ENCODE data around the gene DRICH1. TPM values are rescaled to one million over a fixed set of nuclear protein-coding genes. Genes with fewer than 3 reads are reported as not detected.
"Not testable (repeated sequence)": the region's sequence is repeated elsewhere in the genome, so short reads cannot be mapped to it uniquely, and the experiment has no call there.

Gene DRICH1
- total RNA-seq, 6 donors from 2014 or later, result 0.30 to 5.8 (median 0.81) TPM; not detected in 1

DNA sequence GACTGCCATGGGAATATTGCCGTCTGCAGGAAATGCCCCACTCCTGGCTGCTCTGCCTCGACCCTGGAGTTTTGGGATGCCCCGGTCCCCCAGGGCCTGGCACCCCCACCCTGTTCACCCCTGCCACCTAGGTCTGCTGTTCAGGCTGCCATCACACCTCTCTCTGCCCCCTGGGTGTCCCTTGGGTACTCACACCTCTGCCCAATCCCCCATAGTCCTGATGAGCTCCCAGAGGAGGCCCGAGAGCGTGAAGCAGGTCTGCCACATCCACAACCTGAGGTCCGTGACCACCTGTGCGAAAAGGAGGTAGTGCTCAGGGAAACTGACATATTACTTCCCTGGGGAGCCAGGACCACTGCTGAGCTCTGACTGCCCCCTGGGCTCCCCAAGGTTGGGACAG, 20.2 kb upstream of the DRICH1 start:
- ATAC-seq (ENCODE audit: low FRiP score in 2 of 2) (no peak), DNase-seq (no peak)
- TF ChIP-seq, protein P1, sequence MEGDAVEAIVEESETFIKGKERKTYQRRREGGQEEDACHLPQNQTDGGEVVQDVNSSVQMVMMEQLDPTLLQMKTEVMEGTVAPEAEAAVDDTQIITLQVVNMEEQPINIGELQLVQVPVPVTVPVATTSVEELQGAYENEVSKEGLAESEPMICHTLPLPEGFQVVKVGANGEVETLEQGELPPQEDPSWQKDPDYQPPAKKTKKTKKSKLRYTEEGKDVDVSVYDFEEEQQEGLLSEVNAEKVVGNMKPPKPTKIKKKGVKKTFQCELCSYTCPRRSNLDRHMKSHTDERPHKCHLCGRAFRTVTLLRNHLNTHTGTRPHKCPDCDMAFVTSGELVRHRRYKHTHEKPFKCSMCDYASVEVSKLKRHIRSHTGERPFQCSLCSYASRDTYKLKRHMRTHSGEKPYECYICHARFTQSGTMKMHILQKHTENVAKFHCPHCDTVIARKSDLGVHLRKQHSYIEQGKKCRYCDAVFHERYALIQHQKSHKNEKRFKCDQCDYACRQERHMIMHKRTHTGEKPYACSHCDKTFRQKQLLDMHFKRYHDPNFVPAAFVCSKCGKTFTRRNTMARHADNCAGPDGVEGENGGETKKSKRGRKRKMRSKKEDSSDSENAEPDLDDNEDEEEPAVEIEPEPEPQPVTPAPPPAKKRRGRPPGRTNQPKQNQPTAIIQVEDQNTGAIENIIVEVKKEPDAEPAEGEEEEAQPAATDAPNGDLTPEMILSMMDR (IDR thresholded peaks at IDR 0.05), result no peak
- TF ChIP-seq POLR2AphosphoS5 (IDR thresholded peaks at IDR 0.05) (no peak), POLR2A (IDR thresholded peaks at IDR 0.05) (no peak), EP300 (IDR thresholded peaks at IDR 0.05) (no peak)
- H3K27me3 ChIP-seq, result no peaks in the 10 kb centered on the region
- H3K4me3 ChIP-seq, result no peak overlapping the region
- no peaks in the 10 kb centered on the region for H3K4me1 ChIP-seq
- 97 to 98% methylated on average over 4 to 7 of the region's 7 CpGs for WGBS, 2 donors
- no peaks in the 10 kb centered on the region for H3K9me3 ChIP-seq
- H3K27ac ChIP-seq, result no peak overlapping the region
- peaks cover 0 to 26% (median 4%) of the 10 kb centered on the region in 4 donors for H3K36me3 ChIP-seq

DNA sequence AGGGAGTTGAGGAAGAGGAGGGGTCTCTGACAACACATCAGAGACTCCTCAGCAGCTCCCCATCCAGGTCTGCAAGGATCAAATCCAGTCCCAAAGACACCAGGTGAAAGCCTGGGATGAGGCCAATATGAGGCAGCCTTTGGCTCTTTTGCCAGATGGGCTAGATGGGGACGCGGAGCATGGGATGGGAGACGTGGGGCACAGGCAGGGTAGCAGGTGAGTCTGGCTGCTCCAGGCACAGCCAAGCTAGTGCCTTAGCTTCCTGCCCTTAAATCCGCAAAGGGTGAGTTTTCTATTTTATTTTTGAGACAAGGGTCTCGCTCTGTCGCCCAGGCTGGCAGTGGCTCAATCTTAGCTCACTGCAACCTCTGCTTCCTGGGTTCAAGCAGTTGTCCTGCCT, 19.6 kb upstream of the DRICH1 start:
- DNase-seq, result no peak
- Histone ChIP-seq H3K36me3 (peaks cover 0 to 26% (median 4%) of the 10 kb centered on the region in 4 donors), H3K27ac (no peak overlapping the region), H3K27me3 (no peaks in the 10 kb centered on the region), H3K4me1 (no peaks in the 10 kb centered on the region), H3K4me3 (no peak overlapping the region), H3K9me3 (no peaks in the 10 kb centered on the region)
- 87 to 100% methylated on average over 6 of the region's 6 CpGs for WGBS, 2 donors
- TF ChIP-seq POLR2A (IDR thresholded peaks at IDR 0.05), result no peak
- TF ChIP-seq EP300 (IDR thresholded peaks at IDR 0.05), result no peak
- no peak for TF ChIP-seq POLR2AphosphoS5 (IDR thresholded peaks at IDR 0.05)
- TF ChIP-seq, protein P1 (IDR thresholded peaks at IDR 0.05), result no peak
- no peak for ATAC-seq (ENCODE audit: low FRiP score in 2 of 2)

DNA sequence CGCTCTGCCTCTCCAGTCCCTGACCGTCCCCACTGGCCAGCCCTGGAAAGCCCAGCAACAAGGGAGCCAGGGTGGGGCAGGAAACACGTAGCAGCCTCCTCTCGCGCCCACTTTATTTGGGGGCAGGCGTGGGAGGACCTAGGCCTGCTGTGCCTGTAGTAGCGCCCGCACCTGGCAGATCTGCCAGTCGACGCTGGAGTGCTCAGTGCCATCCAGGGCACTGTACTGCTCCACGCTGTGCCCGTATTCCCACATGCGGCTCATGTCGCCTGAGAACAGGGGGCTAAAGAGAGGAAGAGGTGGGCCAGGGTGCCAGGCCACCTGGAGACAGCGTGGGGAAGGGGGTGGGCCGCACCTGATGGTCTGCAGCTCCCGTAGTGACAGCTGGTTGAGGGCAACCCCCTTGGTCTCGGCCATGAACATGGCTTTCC, 17.0 kb upstream of the DRICH1 start:
- 89 to 93% methylated on average over 15 to 18 of the region's 18 CpGs for WGBS, 2 donors
- peak in 1 of 2 donors; percentile 46 for DNase-seq

DNA sequence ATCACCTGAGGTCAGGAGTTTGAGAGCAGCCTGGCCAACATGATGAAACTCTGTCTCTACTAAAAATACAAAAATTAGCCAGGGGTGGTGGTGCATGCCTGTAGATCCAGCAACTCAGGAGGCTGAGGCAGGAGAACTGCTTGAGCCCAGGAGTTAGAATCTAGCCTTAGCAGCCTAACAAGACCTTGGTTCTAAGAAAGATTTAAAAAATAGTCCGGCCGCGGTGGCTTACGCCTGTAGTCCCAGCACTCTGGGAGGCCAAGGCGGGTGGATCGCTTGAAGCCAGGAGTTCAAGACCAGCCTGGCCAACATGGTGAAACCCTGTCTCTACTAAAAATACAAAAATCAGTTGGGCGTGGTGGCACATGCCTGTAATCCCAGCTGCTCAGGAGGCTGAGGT, 14.4 kb upstream of the DRICH1 start:
- not testable (repeated sequence) for H3K9me3 ChIP-seq; H3K36me3 ChIP-seq; ATAC-seq (ENCODE audit: low FRiP score in 2 of 2); H3K27ac ChIP-seq; H3K27me3 ChIP-seq; H3K4me3 ChIP-seq; DNase-seq; H3K4me1 ChIP-seq
- WGBS, 2 donors, result 96 to 97% methylated on average over 5 to 7 of the region's 7 CpGs

More for the DNA sequence above, 17.0 kb upstream of the DRICH1 start:
- ATAC-seq (ENCODE audit: low FRiP score in 2 of 2), result peak; percentile 30 to 34
- no peak overlapping the region for H3K4me3 ChIP-seq
- no peaks in the 10 kb centered on the region for H3K9me3 ChIP-seq
- no peaks in the 10 kb centered on the region for H3K4me1 ChIP-seq
- TF ChIP-seq EP300 (IDR thresholded peaks at IDR 0.05) (no peak), POLR2A (IDR thresholded peaks at IDR 0.05) (no peak), POLR2AphosphoS5 (IDR thresholded peaks at IDR 0.05) (no peak)
- TF ChIP-seq, protein P1 (IDR thresholded peaks at IDR 0.05), result no peak
- H3K27me3 ChIP-seq, result no peaks in the 10 kb centered on the region
- no peak overlapping the region for H3K27ac ChIP-seq
- H3K36me3 ChIP-seq, result peaks cover 0 to 26% (median 4%) of the 10 kb centered on the region in 4 donors

DNA sequence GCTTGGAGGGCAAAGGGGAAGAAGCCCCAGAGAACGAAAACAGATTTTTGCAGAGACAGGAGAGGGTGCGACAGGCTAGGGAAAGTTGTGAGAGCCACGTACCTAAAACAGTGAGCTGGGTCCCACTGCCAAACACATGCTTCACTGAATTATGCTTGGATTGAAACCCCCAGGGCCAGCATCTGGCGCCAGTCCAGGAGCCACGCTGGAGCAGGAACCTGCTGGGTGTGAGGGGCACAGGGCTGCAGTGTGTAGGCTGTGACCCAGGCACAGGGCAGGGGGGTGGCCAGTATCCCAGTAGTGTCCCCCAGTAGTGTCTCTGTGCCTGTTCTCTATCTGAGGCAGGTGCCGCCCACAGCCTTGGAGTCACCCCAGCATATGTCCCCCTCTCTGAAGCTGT, 8.1 kb upstream of the DRICH1 start:
- WGBS, 2 donors, result 78 to 88% methylated on average over 5 of the region's 6 CpGs
- not testable (repeated sequence) for ATAC-seq (ENCODE audit: low FRiP score in 2 of 2); H3K27me3 ChIP-seq; DNase-seq; H3K4me3 ChIP-seq; H3K36me3 ChIP-seq; H3K27ac ChIP-seq; H3K9me3 ChIP-seq; H3K4me1 ChIP-seq

DNA sequence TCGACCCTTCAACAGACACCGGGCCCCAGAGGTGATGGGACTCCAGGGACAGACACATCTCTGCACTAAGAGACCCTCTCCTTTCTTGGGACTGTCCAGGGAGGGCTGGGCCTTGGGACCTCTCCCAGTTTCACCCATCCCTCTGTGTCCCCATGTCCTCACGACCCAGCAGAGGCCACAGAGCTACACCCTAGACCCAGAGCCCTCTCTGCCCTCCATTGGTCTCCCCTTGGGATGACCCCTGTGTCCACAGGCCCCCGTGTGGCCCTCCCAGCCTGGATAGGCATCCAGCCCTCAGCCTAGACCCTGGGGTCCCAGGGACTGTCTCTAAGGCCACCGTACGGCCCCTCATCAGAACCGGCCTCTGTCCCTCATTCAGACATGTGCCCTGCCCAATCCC, 7.5 kb upstream of the DRICH1 start:
- WGBS, 2 donors, result 89 to 96% methylated on average over 4 to 7 of the region's 7 CpGs
- TF ChIP-seq POLR2A (IDR thresholded peaks at IDR 0.05) (no peak), EP300 (IDR thresholded peaks at IDR 0.05) (no peak), POLR2AphosphoS5 (IDR thresholded peaks at IDR 0.05) (no peak)
- TF ChIP-seq, protein P1 (IDR thresholded peaks at IDR 0.05), result no peak
- H3K4me3 ChIP-seq, result no peak overlapping the region
- no peaks in the 10 kb centered on the region for H3K4me1 ChIP-seq
- peak; percentile 19 to 34 for ATAC-seq (ENCODE audit: low FRiP score in 2 of 2)
- no peaks in the 10 kb centered on the region for H3K27me3 ChIP-seq
- H3K9me3 ChIP-seq, result no peaks in the 10 kb centered on the region
- H3K27ac ChIP-seq, result no peak overlapping the region
- peaks cover 0 to 8% (median 0%) of the 10 kb centered on the region in 4 donors for H3K36me3 ChIP-seq
- no peak for DNase-seq
